H9 (cell line): ENCODE measurements around the gene TMEM185B. TPM values are rescaled to one million over a fixed set of nuclear protein-coding genes. Genes with fewer than 3 reads are reported as not detected.
A peak's percentile ranks its signal among the peaks of the same experiment; 100 is the strongest.

Experiments used
- DNase-seq: peaks from one replicate; pipeline ENCODE4 v3.0.0-alpha.2; 2017
- H2AFZ ChIP-seq: one replicate; pipeline ENCODE4 v1.6.1; 2013; ENCODE audit warnings: mild to moderate bottlenecking, low read length, control low read depth, moderate library complexity
- H2AK5ac ChIP-seq: 2 replicates; pipeline ENCODE4 v1.6.1; 2013; ENCODE audit warnings: low read length, control low read depth, mixed read lengths; ENCODE audit not compliant: insufficient read length
- H2BK120ac ChIP-seq: one replicate; pipeline ENCODE4 v1.6.1; 2013; ENCODE audit warnings: low read depth, mild to moderate bottlenecking, low read length, control low read depth, inconsistent platforms; ENCODE audit not compliant: poor library complexity, severe bottlenecking
- H2BK12ac ChIP-seq: 2 replicates; pipeline ENCODE4 v1.6.1; 2013; ENCODE audit warnings: low read length, control low read depth, mixed read lengths, low read depth; ENCODE audit not compliant: insufficient read length
- H2BK15ac ChIP-seq: 2 replicates; pipeline ENCODE4 v1.6.1; 2013; ENCODE audit warnings: low read depth, low read length, control low read depth
- H2BK20ac ChIP-seq: one replicate; pipeline ENCODE4 v1.6.1; 2013; ENCODE audit warnings: low read depth, mild to moderate bottlenecking, low read length, control low read depth, inconsistent platforms; ENCODE audit not compliant: poor library complexity, severe bottlenecking
- H2BK5ac ChIP-seq: 2 replicates; pipeline ENCODE4 v1.6.1; 2013; ENCODE audit warnings: low read length, control low read depth, mixed read lengths; ENCODE audit not compliant: insufficient read length
- H3K14ac ChIP-seq: 2 replicates; pipeline ENCODE4 v1.6.1; 2013; ENCODE audit warnings: low read length, control low read depth; ENCODE audit not compliant: insufficient read depth
- H3K18ac ChIP-seq: 2 replicates; pipeline ENCODE4 v1.6.1; 2013; ENCODE audit warnings: low read depth, mild to moderate bottlenecking, mixed read lengths, low read length, control low read depth; ENCODE audit not compliant: insufficient read length
- H3K23ac ChIP-seq: 2 replicates; pipeline ENCODE4 v1.6.1; 2013; ENCODE audit warnings: low read length, control low read depth, mixed read lengths, low read depth; ENCODE audit not compliant: insufficient read length
- H3K23me2 ChIP-seq: 2 replicates; pipeline ENCODE4 v1.6.1; 2013; ENCODE audit warnings: low read depth, mild to moderate bottlenecking, mixed read lengths, low read length, control low read depth; ENCODE audit not compliant: insufficient read length, poor library complexity, severe bottlenecking
- H3K27ac ChIP-seq: 2 replicates; pipeline ENCODE4 v1.5.1; 2013; ENCODE audit warnings: low read length, control low read depth, mixed read lengths, low read depth; ENCODE audit not compliant: insufficient read length
- H3K27me3 ChIP-seq: 2 replicates; pipeline ENCODE4 v1.6.1; 2013; ENCODE audit warnings: low read length, control low read depth, inconsistent platforms; ENCODE audit not compliant: insufficient read depth
- H3K4ac ChIP-seq: 2 replicates; pipeline ENCODE4 v1.6.1; 2013; ENCODE audit warnings: low read depth, mild to moderate bottlenecking, control low read depth, inconsistent platforms, low read length, moderate library complexity
- H3K4me1 ChIP-seq: 2 replicates; pipeline ENCODE4 v1.6.1; 2013; ENCODE audit warnings: low read length, control low read depth, inconsistent platforms; ENCODE audit not compliant: insufficient read depth
- H3K4me2 ChIP-seq: 2 replicates; pipeline ENCODE4 v1.6.1; 2013; ENCODE audit warnings: low read length, control low read depth, mixed read lengths; ENCODE audit not compliant: insufficient read length, insufficient read depth
- H3K56ac ChIP-seq: 2 replicates; pipeline ENCODE4 v1.6.1; 2013; ENCODE audit warnings: low read depth, mild to moderate bottlenecking, mixed read lengths, low read length, control low read depth; ENCODE audit not compliant: insufficient read length
- H3K79me1 ChIP-seq: 2 replicates; pipeline ENCODE4 v1.6.1; 2013; ENCODE audit warnings: low read depth, mild to moderate bottlenecking, moderate library complexity, low read length, control low read depth, inconsistent platforms; ENCODE audit not compliant: insufficient read depth, poor library complexity, severe bottlenecking
- H3K79me2 ChIP-seq: 2 replicates; pipeline ENCODE4 v1.6.1; 2013; ENCODE audit warnings: low read length, control low read depth, inconsistent platforms; ENCODE audit not compliant: insufficient read depth
- H3K9ac ChIP-seq: 2 replicates; pipeline ENCODE4 v1.6.1; 2013; ENCODE audit warnings: low read length, control low read depth, mixed read lengths; ENCODE audit not compliant: insufficient read length; ENCODE audit errors: extremely low read depth
- H3K9me3 ChIP-seq: one replicate; pipeline ENCODE4 v1.6.1; 2013; ENCODE audit warnings: low read depth, low read length, inconsistent platforms; ENCODE audit not compliant: control insufficient read depth
- H3T11ph ChIP-seq: one replicate; pipeline ENCODE4 v1.6.1; 2013; ENCODE audit warnings: mild to moderate bottlenecking, low read length, control low read depth, inconsistent platforms
- H4K20me1 ChIP-seq: one replicate; pipeline ENCODE4 v1.6.1; 2013; ENCODE audit not compliant: control insufficient read depth, insufficient read length, insufficient read depth
- H4K5ac ChIP-seq: 2 replicates; pipeline ENCODE4 v1.6.1; 2013; ENCODE audit warnings: low read depth, mild to moderate bottlenecking, mixed read lengths, low read length, control low read depth; ENCODE audit not compliant: insufficient read length
- H4K8ac ChIP-seq: replicated peaks from 2 replicates; pipeline ENCODE4 v1.6.1; 2013; ENCODE audit warnings: low read length, control low read depth, mixed read lengths, low read depth; ENCODE audit not compliant: insufficient read length
- H4K91ac ChIP-seq: 2 replicates; pipeline ENCODE4 v1.6.1; 2013; ENCODE audit warnings: low read depth, mild to moderate bottlenecking, moderate library complexity, mixed read lengths, low read length, control low read depth; ENCODE audit not compliant: insufficient read length
- H3K27ac Mint-ChIP-seq, 3 experiments: 2 replicates in 2 of 3; 3 replicates in 1 of 3; pipeline ENCODE4 v1.8.0; 2020 to 2021; ENCODE audit warnings: mixed read lengths in 3 of 3, mild to moderate bottlenecking in 1 of 3, moderate library complexity in 1 of 3
- H3K27me3 Mint-ChIP-seq: 2 replicates; pipeline ENCODE4 v1.8.0; 2021; ENCODE audit warnings: low read depth, mild to moderate bottlenecking, moderate library complexity, mixed read lengths
- H3K36me3 Mint-ChIP-seq, 3 experiments: 2 replicates in 2 of 3; 3 replicates in 1 of 3; pipeline ENCODE4 v1.8.0; 2020 to 2021; ENCODE audit warnings: low read depth in 3 of 3, mixed read lengths in 3 of 3; ENCODE audit not compliant: insufficient read depth in 1 of 3
- H3K4me1 Mint-ChIP-seq, 2 experiments: 2 replicates each; pipeline ENCODE4 v1.8.0; 2020; ENCODE audit warnings: mixed read lengths in 2 of 2
- H3K4me3 Mint-ChIP-seq, 2 experiments: 2 replicates in 1 of 2; 3 replicates in 1 of 2; pipeline ENCODE4 v1.8.0; 2020 to 2021; ENCODE audit warnings: mild to moderate bottlenecking in 2 of 2, mixed read lengths in 2 of 2, moderate library complexity in 1 of 2
- H3K9me3 Mint-ChIP-seq, 2 experiments: 2 replicates in 1 of 2; 3 replicates in 1 of 2; pipeline ENCODE4 v1.8.0; 2020; ENCODE audit warnings: mild to moderate bottlenecking in 2 of 2, mixed read lengths in 2 of 2, moderate library complexity in 1 of 2
- WGBS: extraction: QIAGEN DNeasy Blood & Tissue Kit; methylation state at CpG from one replicate; pipeline ENCODE4 v1.1.7; 2013; ENCODE audit warnings: missing lambda C conversion rate, low lambda C conversion rate, mixed read lengths; ENCODE audit not compliant: insufficient read length; ENCODE audit errors: extremely low coverage; 5-methylcytosine and 5-hydroxymethylcytosine counted together
- total RNA-seq: library from RNA; stranded (reverse); gene quantifications from 2 replicates; pipeline ENCODE4 v1.2.1, GENCODE V29; 2021
- TF ChIP-seq, protein P1 (sequence below): fragments of 200-600 bp; sonication (generic); conservative IDR thresholded peaks from 3 replicates; pipeline ENCODE4 v1.8.0; 2021; ENCODE audit warnings: antibody characterized with exemption, mild to moderate bottlenecking

The TMEM185B gene
- total RNA-seq, 1 experiment from 2014 or later, result 29.0 TPM

DNA sequence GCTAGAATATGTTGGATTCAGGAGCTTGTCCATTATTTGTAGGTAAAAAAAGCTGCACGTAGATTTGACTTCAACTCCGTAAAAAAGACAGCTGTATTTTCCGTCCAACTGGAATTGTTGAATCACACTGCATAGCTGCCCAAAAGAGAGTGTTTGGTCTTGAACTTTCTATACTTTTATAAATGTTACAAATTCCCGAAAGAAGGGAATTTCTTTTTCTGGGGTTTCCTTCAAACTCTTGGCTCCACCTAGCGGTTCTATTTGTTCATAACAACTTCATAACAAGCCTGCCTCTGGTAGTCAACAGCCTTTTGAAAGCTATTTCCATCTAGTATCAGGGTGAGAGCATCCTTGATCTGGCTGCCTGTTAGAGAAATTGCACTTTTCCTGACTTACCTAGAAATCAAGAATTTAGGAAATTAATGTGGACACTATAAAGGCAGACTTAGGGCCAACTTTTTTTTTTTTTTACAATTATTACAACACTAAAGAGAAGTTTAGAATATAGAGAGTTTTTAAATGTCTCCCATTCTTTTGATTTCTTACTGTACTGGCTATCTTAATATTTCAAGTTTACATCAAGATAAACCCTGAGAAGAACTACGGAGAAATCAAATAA, 48.1 kb downstream of the TMEM185B start:
- Histone ChIP-seq H3K4me1 (peaks cover 4% of the 10 kb centered on the region), H2BK120ac (no peak overlapping the region), H2AFZ (no peak overlapping the region), H2BK20ac (no peak overlapping the region), H3K79me2 (no peaks in the 10 kb centered on the region), H3K27me3 (no peaks in the 10 kb centered on the region), H3K56ac (no peak overlapping the region), H2BK12ac (no peak overlapping the region), H3K4me2 (no peak overlapping the region), H4K5ac (no peak overlapping the region), H3K18ac (no peak overlapping the region), H2BK15ac (no peak overlapping the region), H4K20me1 (no peaks in the 10 kb centered on the region), H3K14ac (no peak overlapping the region), H2BK5ac (no peak overlapping the region), H4K8ac (no peak overlapping the region), H3K23me2 (no peaks in the 10 kb centered on the region), H3K79me1 (no peaks in the 10 kb centered on the region), H3K27ac (no peak overlapping the region), H2AK5ac (no peak overlapping the region), H3K23ac (no peak overlapping the region), H3T11ph (no peak overlapping the region), H3K9ac (no peak overlapping the region), H3K4ac (no peak overlapping the region), H3K9me3 (no peaks in the 10 kb centered on the region), H4K91ac (no peak overlapping the region)
- no peak for DNase-seq
- no peak overlapping the region for H3K27ac Mint-ChIP-seq
- no peak overlapping the region for H3K4me3 Mint-ChIP-seq
- TF ChIP-seq, protein P1, sequence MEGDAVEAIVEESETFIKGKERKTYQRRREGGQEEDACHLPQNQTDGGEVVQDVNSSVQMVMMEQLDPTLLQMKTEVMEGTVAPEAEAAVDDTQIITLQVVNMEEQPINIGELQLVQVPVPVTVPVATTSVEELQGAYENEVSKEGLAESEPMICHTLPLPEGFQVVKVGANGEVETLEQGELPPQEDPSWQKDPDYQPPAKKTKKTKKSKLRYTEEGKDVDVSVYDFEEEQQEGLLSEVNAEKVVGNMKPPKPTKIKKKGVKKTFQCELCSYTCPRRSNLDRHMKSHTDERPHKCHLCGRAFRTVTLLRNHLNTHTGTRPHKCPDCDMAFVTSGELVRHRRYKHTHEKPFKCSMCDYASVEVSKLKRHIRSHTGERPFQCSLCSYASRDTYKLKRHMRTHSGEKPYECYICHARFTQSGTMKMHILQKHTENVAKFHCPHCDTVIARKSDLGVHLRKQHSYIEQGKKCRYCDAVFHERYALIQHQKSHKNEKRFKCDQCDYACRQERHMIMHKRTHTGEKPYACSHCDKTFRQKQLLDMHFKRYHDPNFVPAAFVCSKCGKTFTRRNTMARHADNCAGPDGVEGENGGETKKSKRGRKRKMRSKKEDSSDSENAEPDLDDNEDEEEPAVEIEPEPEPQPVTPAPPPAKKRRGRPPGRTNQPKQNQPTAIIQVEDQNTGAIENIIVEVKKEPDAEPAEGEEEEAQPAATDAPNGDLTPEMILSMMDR, result peak; percentile 85
- H3K9me3 Mint-ChIP-seq, result no peaks in the 10 kb centered on the region
- H3K27me3 Mint-ChIP-seq, result no peaks in the 10 kb centered on the region
- WGBS, result no CpG with 5 or more reads among the region's 6 CpGs
- peaks cover 18 to 21% of the 10 kb centered on the region in 2 experiments for H3K4me1 Mint-ChIP-seq
- H3K36me3 Mint-ChIP-seq, result peaks cover 0 to 5% (median 4%) of the 10 kb centered on the region in 3 experiments; a peak in 3 of 7 replicates

Other genes starting within 250 kb of the TMEM185B start
- 40.4 and 44.4 TPM in 2 replicates for gene EPB41L5, start 210.3 kb downstream of the TMEM185B start, total RNA-seq
- gene RALB, start 29.5 kb upstream of the TMEM185B start, total RNA-seq, result 24.6 and 27.1 TPM in 2 replicates
- gene INHBB, start 122.7 kb upstream of the TMEM185B start, total RNA-seq, result 0.13 TPM in 2 replicates